NCI-H446 treated with DMSO at 0.1 percent for 48 hours (cell line): Measurements from ENCODE around the gene TPGS1.

ENCODE experiments used
- DNase-seq: peaks from one replicate; lab custom pipeline; 2025; lab: John Stamatoyannopoulos, UW

Gene TPGS1

DNA sequence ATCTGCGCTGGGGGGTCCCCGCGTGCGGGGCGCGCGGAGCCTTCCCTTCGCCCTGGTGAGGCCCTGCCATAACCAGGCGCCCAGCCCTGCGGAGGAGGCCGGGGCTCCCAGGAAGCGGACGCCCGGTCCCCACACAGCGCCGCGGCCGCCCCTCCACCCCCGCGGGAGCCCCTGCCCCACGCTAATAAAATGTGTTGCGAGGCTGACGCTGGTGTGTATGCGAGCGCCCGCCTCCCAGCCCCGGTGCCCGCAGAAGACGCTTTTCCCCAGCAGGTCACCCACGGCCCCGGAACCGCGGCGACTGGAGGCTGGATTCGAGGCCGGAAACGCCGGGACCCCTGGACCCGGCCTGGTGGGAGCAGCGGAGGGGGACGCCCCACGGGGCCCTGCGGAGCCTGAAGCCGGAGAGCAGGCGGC is 12.2 kb downstream of the TPGS1 start:
- no peak for DNase-seq

DNA sequence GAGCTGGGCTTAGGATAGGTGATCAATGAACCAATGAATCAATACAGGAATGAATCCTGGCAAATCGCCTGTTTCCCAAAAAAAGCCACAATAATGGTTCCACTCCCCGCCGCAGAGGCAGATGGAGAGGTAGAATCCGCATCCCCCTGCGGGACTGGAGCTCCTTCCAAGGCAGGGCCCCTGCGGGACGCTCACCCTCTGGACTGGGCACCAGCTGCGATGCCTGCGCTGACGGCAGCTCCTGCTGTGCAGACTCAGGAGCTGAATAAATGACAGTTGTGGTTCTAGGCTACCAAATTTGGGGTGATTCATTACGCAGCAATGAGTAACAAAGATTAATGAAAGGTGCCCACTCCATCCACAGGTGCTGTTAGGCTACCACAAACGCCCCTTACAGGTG is 15.4 kb downstream of the TPGS1 start:
- DNase-seq, result no peak

DNA sequence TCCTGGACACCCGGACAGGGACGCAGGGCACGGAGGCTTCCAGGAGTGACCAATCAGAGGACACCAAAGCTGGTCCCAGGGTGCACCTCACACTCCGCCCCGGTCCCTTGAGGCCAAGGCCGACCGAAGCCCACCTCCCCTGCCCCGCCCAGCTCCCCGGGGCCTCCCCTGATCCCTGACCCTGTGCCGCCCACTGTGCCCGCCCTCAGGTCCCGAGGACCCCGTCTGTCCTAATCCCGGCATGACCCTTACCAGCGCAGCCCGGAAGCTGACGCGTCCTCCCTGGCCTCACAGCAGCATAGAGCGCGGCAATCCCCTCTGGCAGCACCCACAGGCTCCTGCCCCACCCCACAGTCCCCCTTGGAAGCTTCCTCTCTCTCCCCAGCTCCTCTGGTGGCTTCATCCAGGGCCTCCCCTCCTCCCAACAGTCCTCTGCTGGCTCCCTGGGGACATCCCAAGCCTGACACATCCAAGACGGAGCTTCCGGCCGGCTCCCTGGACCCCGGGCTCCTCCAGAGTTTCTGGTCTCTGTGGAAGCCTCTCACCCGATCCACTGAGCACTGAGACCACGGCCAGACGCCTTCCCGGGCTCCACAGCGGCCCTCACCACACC is 16.9 kb downstream of the TPGS1 start:
- no peak for DNase-seq

DNA sequence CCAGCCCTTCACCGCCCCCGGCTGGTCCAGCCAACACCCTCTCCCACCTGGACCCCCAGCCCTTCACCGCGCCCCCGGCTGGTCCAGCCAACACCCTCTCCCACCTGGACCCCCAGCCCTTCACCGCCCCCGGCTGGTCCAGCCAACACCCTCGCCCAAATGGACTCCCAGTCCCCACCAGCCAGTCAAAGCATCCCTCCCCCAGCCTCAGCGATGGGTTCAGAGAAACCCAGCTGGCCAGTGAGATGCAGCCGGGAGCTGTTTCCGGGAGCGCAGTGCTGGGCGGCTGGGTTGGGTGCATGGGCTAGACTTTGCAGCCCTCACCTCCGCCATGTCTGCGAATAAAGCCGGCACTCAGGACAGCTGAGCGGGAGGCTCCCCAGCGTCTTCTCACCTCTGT is 17.7 kb downstream of the TPGS1 start:
- DNase-seq, result no peak

DNA sequence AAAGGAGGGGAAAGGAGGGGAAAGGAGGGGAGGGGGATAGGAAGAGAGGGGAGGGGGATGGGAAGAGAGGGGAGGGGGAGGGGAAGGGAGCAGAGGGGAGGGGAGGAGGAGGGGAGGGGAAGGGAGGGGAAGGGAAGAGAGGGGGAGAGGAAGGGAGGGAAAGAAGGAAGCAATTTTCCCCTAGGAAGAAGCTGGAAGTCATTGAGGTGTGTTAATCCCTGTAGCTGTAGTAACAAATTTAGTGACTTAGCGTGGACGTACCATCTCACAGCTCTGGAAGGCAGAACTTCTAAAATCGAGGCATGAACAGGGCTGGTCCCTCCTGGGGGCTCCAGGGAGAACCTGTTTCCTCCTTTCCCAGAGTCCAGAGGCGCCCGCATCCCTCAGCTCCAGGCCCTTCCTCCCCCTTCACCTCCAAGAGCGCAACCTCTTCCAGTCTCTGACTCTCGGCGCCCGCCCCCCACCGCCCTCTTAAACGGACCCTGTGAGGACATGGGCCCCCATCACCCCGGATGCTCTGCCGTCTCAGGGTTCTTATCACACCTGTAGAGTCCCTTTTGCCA is 18.6 kb downstream of the TPGS1 start:
- no peak for DNase-seq

DNA sequence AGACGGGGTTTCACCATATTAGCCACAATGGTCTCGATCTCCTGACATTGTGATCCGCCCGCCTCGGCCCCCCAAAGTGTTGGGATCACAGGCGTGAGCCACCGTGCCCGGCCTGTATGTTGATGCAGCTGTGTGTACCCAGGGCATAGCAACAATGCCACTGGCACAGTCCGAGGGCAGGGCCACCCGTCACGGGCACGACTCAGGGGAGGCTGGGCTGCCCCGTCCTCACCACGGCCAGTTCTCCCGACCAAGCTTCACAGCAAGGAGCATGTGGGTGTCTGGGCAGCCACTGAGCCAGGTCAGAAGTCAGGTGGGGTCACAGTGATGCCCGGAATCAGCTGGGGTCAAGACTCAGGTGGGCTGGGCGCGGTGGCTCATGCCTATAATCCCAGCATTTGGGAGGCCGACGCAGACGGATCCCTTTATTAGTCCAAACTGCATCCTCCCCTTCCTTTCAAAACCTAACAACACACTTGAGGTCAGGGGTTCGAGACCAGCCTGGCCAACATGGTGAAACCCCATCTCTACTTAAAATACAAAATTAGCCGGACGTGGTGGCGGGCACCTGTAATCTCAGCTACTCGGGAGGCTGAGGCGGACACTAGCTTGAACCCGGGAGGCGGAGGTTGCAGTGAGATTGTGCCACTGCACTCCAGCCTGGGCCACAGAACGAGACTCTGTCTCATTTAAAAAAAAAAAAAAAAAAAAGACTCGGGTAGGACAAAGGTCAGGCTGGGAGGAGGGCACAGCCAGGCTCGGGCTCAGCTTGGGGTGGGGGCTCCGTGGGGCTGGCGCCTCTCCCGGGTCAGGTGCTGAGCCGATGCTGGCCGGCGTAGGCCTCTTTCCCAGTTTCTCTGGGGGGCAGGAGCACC is 23.1 kb downstream of the TPGS1 start:
- no peak for DNase-seq

DNA sequence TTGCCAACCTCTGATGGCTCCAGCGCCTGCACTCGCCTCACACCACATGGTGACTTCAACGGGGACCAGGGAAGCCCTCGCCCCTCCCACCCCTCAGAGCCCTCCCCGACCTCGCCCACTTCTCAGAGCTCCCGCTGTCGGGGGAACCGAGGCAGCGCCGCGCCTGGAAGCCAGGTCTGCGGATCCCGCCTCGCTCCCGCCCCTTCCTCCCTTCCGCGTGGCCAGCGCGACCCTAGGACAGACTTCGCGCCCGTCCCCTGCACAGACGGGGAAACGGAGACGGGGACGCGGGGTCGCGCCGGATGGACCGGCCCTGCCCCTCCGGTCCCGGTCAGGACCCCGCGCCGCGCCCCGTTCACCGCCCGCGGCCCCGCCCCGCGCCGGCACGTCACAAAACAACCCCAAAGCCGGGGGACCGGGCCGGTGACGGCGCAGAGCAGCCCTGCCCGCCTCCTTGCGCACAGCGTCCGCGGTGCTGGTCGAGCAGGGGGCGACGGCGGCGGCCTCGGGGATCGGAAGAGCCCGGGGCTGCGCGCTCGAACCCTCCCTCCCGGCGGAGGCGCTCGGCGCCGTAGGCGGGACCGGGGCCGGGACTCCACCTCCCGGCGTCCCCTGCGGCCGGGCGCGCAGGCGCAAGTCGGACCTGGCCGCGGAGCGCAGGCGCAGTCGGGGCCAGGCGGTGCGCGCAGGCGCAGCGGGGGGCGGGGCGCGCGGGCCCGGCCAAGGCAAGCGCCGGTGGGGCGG is 23.9 kb downstream of the TPGS1 start:
- peak; percentile 72 for DNase-seq

DNA sequence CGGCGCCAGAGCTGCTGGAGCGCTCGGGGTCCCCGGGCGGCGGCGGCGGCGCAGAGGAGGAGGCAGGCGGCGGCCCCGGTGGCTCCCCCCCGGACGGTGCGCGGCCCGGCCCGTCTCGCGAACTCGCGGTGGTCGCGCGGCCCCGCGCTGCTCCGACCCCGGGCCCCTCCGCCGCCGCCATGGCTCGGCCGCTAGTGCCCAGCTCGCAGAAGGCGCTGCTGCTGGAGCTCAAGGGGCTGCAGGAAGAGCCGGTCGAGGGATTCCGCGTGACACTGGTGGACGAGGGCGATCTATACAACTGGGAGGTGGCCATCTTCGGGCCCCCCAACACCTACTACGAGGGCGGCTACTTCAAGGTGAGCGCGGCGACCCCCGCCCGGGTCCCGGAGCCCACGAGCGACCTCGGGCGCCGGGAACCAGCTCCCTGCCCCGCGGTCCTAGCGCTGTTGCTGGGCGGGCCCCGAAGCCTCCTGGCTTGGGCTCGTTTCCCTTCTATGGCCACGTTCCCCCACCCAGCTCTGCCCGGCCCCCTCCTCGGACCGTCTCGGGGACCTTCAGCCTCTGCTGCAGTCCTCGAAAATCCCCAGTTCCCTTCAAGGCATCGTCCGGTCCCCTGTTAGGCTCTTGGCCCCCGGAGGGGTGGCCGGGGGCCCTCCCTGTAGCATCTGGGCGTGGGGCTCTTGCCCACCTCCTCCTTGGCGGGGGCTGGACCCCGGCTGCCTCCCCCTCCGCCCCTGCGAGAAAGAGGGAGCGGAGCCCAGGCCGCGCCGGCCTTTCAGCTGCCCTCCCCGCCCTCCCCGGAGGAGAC is 24.7 kb downstream of the TPGS1 start, which contains the start of gene CDC34:
CDC34 (plus strand) TSS at position 8 of the 808 bp plus-strand sequence; CDS start at position 180, 172 bp downstream.
- no peak for DNase-seq

DNA sequence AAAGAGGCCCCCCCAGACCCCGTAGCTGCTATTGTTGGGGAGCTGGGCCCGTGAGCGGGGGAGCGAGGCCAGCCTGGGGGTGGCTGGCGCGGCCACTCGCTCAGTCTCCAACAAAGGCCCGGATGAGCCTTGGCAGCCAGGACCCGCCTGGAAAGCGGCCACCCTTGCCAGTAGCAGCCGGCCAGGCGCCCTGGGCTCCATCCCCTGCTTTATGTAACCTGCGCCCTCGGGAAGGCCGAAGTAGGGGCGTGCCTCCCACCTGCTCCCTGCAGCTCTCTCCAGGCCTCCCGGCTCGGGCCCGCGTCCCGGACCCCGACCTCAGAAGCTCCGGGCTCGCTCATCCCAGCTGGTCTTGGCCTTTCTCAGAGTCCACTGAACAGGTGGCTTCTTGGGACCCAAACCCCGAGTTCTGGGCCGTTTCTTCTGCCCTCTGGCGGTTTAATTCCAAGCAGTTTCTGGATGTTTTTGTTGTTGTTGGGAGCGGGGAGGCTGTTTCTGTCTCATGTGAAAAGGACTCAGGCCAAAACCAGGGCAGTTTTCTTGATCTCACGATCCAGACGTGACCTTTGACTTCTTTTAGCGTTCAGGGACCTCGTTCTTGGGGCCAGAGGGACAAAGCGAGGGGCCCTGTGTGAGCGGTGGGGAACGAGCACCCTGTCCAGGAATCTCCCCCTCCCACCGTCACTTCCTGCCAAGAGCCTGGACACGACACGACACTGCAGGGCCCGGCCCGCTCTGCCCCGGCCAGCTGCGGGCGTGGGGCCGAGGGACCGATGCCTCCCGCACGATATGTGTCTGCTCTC is 25.5 kb downstream of the TPGS1 start:
- peak; percentile 50 for DNase-seq

DNA sequence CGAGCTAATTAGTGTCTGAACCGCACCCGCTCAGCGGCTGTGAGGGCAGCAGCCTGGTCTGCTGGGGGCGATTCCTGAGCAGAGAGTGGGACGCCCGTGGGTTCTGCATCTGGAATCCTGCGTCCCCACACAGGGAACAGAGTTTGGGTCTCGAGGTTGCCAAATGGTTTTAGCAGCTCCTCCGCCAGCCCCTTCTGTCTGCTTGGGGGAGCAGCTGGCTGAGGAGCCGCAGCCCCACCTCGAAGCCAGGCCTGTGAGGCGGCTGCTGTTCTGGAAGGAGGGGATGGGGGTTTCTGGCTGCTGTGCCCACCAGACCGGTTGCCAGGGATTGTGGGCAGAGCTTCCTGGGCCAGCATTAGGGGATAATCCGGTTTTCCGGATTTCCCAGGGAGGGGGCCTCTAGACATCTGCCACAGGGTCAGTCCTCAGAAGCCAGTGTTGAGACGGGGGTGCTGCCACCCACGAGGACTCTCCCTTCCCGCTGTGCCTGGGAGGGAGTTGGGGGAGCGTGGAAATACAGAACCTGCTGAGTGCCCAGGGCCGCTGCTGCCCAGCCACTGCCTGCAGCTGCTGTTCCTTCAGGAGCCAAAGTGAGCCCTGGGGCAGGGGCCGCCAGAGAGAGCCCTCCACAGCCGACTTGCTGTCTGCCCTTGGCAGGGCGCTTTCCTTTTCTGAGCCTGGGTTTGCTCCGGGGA is 26.2 kb downstream of the TPGS1 start:
- DNase-seq, result no peak

DNA sequence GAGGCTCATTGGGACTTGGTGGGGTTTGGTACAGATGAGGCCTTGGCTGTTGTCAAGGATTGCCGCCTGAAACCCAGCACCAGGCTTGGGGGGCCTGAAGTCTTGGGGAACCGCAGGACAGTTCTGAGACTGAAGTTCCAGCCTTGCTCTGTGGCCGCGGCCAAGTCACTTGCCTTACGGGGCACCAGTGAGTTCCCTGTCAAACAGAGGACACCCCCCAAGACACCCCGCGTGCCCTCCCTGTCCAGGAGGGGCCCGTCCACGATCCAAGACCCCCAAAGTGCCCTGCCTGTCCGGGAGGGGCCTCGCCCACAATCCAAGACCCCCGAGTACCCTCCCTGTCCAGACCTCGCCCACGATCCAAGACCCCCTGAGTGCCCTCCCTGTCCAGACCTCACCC is 26.8 kb downstream of the TPGS1 start:
- no peak for DNase-seq

DNA sequence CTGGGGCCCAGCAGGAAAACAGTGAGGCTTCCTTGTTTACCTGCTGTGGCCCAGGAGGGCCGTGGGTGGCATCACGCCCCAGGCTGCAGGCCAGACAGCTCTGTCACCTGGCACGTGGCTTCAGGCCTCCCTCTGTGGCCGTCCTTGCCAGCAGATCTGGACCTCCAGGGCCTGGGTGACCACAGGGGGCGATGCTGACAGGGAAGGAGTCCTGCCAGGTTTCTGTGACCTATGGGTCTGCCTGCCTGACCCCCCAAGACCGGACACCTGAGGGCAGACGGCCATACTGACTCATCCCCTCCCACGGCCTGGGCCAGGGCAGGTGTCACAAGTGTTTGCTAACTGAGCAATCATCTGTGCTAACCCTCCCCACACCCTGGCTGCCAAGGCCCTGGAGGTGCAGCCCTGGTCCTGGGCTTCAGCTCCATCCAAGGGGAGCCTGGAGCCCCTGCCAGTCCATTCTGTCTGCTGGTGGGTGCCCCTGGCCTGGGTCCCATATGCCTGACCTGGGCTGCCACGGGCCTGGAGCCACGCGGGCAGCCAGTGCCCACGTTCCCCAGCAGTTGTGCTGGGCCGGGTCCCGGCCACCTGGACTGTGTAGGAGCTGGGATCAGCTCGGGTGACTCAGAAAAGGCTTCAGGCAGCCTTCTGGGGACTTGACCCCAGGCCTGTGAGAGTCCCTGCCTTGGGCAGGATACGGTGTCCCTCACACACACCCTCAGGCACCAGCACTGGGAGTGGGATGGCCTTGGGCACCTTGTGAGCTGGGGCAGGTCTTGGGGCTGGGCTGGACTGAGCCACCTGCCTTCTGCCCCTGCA is 27.9 kb downstream of the TPGS1 start:
- DNase-seq, result no peak

DNA sequence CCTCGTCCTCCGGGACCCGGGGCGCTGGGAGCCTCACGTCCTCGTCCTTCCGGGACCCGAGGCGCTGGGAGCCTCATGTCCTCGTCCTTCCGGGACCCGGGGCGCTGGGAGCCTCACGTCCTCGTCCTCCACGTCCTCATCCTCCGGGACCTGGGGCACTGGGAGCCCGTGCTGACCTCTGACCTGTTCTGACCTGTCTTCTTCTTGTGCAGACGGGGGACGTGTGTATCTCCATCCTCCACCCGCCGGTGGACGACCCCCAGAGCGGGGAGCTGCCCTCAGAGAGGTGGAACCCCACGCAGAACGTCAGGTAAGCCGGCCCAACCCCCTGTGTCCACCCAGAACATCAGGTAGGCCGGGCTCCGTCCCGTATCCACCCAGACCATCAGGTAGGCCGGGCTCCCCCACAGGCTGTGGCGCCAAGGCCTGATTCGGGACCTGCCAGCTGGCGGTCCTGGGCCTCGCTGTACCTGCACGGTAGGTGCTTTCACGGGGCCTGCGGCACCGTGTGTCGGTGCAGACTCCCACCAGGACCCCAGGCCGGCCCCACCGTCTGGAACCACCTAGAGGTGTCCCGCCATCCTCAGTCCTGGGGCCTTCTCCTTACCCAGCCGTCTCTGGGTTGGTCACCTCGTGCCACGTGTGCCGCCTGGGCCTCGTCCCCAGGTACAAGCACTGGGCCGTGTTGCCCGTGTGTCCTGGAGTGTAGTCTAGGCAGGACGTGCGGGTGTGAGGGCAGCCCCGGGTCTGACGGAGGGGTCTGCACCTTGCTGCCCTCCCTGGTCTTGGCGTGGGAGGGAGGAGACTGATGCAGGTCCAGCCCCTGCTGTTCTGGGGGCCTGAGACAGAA is 29.0 kb downstream of the TPGS1 start:
- no peak for DNase-seq

DNA sequence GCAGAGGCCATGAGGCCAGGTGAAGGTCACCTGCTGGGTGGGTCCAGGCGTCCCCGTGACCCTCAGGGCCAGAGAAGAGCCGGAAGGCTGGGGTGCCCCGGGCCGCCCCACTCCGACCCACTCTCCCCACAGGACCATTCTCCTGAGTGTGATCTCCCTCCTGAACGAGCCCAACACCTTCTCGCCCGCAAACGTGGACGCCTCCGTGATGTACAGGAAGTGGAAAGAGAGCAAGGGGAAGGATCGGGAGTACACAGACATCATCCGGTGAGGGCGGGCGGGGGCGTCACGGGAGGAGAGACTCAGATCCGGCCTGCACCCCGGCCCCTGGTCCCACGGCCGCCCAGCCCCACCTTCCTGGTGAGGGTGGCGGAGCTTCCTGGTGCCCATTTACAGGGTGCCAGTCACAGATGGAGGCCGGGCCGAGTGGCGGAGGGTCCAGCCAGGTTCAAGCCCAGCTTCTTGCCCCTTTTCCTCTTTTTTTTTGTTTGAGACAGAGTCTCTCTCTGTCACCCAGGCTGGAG is 29.6 kb downstream of the TPGS1 start:
- no peak for DNase-seq

DNA sequence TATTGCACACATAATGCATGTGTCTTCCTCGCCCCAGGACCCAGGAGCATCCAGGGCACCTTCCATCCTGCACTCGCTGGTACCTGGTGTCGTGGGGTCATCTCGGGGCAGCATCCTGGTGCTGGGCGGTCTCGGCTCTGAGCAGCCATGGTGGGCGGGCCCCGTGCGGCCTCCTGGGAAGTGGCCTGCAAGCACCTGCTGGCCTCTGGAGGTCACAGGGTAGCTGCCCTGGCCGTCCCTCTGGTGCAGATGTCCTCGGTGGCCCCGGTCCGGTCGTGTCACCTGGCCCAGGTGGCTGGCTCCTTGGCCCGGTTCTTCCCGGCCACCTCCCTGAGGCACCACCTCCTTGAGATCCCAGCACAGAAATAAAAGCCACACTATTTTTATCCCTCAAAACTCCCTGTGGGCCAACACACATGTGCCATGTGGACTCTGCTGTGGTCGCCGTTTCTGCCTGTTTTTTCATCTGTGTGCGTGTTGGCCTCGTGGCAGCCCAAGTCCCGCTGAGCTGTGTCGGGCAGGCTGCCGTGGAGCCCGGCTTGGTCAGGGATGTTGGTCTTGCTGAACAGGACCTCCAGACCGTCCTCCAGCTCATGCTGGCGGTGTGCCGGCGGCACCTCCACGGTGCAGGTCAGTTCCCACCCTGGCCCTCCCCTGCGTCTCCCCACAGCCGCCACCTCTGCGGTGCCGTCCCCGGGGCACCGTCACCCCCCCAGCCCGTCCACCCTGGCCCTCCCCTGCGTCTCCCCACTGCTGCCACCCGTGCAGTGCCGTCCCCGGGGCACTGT is 31.5 kb downstream of the TPGS1 start:
- DNase-seq, result no peak

DNA sequence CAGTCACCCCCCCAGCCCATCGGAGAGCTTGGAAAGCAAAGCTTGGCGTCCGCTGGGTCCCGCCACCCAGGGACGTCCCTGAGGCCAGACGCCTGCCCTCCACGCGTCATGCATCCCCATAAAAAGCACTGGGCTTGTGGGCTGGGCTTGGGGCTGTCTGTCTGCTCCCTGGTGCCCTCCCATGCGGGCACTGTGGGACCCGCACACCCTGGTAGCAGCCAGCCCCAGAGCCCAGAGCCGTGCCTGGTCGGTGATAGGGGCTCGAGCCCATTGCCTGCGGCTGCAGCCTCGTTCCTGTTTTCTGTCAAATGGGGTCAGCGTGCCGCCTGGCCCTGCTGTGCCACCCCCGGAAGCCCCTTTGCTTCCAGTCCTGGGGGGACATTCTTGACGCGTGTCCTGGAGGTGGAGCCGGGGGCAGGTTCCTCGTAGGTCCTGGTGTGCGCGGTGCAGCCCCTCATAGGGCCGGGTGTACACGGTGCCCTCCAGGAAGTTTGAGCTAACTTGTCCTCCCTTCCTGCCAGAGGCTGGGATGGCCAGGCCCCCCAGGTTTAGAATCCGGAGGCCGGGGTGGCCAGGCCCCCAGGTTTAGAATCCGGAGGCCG is 32.2 kb downstream of the TPGS1 start:
- no peak for DNase-seq
